Neural progenitor cell (in vitro differentiated cells): ENCODE measurements around the gene TBL2.

Source experiments
- CTCF ChIP-seq: fragments of 200-600 bp; sonication (generic); IDR thresholded peaks from 2 replicates; pipeline ENCODE4 v1.5.1; 2017; ENCODE audit warnings: antibody characterized with exemption, mild to moderate bottlenecking
- EZH2 ChIP-seq: fragments of 200-600 bp; sonication (generic); IDR thresholded peaks from 2 replicates; pipeline ENCODE4 v1.6.1; 2017; ENCODE audit warnings: antibody characterized with exemption, mild to moderate bottlenecking, moderate library complexity
- EZH2phosphoT487 ChIP-seq: fragments of 200-600 bp; sonication (generic); IDR thresholded peaks from 2 replicates; pipeline ENCODE4 v1.6.1; 2017; ENCODE audit warnings: antibody characterized with exemption

- no peak for TF ChIP-seq CTCF
- TF ChIP-seq EZH2 = no peak
- TF ChIP-seq EZH2phosphoT487 = no peak
Observed at GRCh38 chr7:73599916-73600315, 21.5 kb upstream of the TBL2 start.
